ENCODE data around the gene ACTC1.
A peak's percentile ranks its signal among the peaks of the same experiment; 100 is the strongest.

Gene ACTC1

GRCh38 chr15:34754674-34755418 is 40.5 kb downstream of the ACTC1 start, which contains the start of gene GJD2:
Gene GJD2 (minus strand): TSS chr15:34754998. CDS start chr15:34754488, 510 bp downstream.
- Mint-ChIP-seq H3K4me3 (no peak within 1 kb of the TSS), H3K9me3 (no peaks in the 10 kb centered on the region), H3K27me3 (peaks cover 77% of the 10 kb centered on the region), H3K27ac (no peak within 1 kb of the TSS), H3K4me1 (peaks cover 12% of the 10 kb centered on the region), H3K36me3 (no peaks in the 10 kb centered on the region)
- peak; percentile 31 for ATAC-seq

- H3K36me3 Mint-ChIP-seq = no peaks in the 10 kb centered on the region
- no peaks in the 10 kb centered on the region for H3K9me3 Mint-ChIP-seq
- no peak overlapping the region for H3K27ac Mint-ChIP-seq
- no peak for ATAC-seq
- H3K4me1 Mint-ChIP-seq = peaks cover 12% of the 10 kb centered on the region
- no peak overlapping the region for H3K4me3 Mint-ChIP-seq
- H3K27me3 Mint-ChIP-seq = peaks cover 78% of the 10 kb centered on the region
Measured at GRCh38 chr15:34754171-34754601, 41.2 kb downstream of the ACTC1 start.

GRCh38 chr15:34753236-34753894 is 42.0 kb downstream of the ACTC1 start:
- Mint-ChIP-seq H3K27me3 (peaks cover 70% of the 10 kb centered on the region), H3K4me1 (peaks cover 12% of the 10 kb centered on the region), H3K9me3 (no peaks in the 10 kb centered on the region), H3K27ac (no peak overlapping the region), H3K36me3 (no peaks in the 10 kb centered on the region), H3K4me3 (no peak overlapping the region)
- ATAC-seq = no peak

GRCh38 chr15:34749691-34750090 is 45.7 kb downstream of the ACTC1 start:
- Mint-ChIP-seq H3K27me3 (peaks cover 47% of the 10 kb centered on the region), H3K4me1 (peaks cover 7% of the 10 kb centered on the region), H3K4me3 (no peak overlapping the region), H3K36me3 (no peaks in the 10 kb centered on the region), H3K9me3 (no peaks in the 10 kb centered on the region), H3K27ac (no peak overlapping the region)
- ATAC-seq = no peak
